ENCODE measurements around the gene PDE6D.

DNA sequence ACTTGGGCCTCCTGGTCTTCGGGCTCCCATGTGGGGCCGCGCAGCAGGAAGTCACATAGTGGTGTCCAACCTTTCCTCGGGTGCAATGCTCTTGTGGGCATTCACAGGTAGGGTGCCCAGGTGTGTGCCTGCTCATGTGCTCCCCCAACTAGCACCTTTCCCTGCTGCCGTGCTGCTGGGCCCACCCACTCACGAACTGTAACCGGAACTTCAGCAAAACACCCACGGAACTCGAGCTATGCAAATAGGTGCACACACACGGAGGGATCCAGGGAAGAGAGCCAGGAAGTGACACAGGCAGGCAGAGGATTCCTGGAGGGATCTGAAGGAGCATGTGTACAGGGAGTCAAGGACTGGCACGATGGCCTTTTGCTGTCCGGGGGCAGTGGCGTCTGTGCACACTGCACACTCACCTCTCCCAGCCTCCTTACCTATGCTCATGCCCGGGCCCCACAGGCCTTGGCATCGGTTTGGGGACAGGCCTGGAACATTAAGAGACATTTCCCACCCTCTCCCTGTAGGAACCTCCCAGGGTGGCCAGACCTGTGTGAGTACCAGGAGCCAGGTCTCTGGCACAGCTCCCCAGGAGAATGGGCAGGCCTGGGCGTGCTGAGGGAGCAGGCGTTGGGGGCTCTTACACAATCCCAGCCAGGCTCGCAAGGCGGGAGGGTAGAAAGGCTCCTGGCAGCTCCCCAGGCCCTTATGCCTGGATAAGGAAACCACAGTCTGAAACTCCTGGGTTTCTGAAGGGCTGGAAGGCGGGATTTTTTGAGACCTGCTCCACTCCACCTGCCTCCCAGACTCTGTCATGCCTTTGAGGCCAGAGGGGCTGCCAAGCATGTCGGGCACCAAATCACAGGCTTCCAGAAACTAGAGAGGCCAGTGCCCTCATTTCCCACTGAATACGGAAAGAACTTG lies 79.4 kb downstream of the PDE6D start:
- TF ChIP-seq, protein P1, sequence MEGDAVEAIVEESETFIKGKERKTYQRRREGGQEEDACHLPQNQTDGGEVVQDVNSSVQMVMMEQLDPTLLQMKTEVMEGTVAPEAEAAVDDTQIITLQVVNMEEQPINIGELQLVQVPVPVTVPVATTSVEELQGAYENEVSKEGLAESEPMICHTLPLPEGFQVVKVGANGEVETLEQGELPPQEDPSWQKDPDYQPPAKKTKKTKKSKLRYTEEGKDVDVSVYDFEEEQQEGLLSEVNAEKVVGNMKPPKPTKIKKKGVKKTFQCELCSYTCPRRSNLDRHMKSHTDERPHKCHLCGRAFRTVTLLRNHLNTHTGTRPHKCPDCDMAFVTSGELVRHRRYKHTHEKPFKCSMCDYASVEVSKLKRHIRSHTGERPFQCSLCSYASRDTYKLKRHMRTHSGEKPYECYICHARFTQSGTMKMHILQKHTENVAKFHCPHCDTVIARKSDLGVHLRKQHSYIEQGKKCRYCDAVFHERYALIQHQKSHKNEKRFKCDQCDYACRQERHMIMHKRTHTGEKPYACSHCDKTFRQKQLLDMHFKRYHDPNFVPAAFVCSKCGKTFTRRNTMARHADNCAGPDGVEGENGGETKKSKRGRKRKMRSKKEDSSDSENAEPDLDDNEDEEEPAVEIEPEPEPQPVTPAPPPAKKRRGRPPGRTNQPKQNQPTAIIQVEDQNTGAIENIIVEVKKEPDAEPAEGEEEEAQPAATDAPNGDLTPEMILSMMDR (IDR thresholded peaks at IDR 0.05), result no peak
- no peak for TF ChIP-seq POLR2A (IDR thresholded peaks at IDR 0.05)
